DND-41 (cell line): ENCODE data around the gene KRT80.

Experiments used
- CTCF ChIP-seq: IDR thresholded peaks from 2 replicates; pipeline ENCODE4 v1.5.1; 2012; ENCODE audit warnings: borderline replicate concordance, low read length, moderate library complexity, mild to moderate bottlenecking; ENCODE audit not compliant: poor library complexity, severe bottlenecking; ENCODE audit errors: extremely low read depth
- EZH2 ChIP-seq: IDR thresholded peaks from 3 replicates; pipeline ENCODE4 v1.6.1; 2012; ENCODE audit warnings: borderline replicate concordance, low read depth, mild to moderate bottlenecking, moderate library complexity, low read length, inconsistent platforms; ENCODE audit not compliant: severe bottlenecking

DNA sequence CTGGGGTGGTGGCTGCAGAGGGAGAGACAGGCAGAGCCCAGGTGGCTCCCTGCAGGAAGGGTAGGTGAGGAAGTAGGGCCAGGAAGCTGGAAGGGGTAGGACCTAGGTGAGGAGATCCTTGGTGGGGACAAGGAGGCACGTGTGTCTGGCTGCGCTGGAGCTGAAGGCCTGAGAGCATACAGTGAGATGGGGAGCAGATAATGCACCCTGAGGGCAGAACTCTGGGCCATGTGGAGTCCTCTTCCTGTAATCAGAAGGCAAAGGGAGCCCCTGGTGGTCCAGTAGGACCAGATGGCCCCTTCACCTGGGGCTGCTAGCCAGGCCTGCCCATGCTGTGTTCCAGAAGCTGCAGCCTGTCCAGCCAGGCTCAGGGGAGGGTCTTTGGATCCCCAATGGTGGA is 15.3 kb upstream of the KRT80 start:
- TF ChIP-seq CTCF (no peak), EZH2 (no peak)
